ENCODE results near the gene ANKRD16.
A peak's percentile ranks its signal among the peaks of the same experiment; 100 is the strongest.
"Not testable (repeated sequence)": the region's sequence is repeated elsewhere in the genome, so short reads cannot be mapped to it uniquely, and the experiment has no call there.

ANKRD16 gene

DNA sequence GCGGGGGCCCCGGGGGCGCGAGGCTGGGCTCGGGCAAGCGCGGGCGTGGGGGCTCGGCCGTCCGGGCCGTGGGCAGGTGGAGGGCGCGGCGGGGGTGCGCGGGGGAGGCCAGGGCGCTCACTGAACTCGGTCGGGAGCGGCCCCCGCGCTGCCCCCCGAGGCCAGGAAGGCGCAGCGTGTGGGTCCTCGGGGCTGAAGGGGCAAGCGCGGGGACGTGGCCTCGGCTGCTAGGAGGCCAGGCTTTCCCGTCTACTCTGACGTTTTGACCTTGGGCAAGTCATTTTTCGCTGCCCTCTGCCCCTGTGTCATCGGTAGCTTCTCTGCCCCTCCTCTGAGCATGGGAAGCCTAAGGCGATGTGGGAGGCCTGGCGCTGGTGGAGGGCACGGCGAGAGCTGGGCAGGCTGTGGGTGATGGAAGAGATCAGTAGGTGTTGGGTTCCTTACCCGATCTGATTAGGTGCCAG lies 791 bp upstream of the ANKRD16 start:
- TF ChIP-seq, protein P1, sequence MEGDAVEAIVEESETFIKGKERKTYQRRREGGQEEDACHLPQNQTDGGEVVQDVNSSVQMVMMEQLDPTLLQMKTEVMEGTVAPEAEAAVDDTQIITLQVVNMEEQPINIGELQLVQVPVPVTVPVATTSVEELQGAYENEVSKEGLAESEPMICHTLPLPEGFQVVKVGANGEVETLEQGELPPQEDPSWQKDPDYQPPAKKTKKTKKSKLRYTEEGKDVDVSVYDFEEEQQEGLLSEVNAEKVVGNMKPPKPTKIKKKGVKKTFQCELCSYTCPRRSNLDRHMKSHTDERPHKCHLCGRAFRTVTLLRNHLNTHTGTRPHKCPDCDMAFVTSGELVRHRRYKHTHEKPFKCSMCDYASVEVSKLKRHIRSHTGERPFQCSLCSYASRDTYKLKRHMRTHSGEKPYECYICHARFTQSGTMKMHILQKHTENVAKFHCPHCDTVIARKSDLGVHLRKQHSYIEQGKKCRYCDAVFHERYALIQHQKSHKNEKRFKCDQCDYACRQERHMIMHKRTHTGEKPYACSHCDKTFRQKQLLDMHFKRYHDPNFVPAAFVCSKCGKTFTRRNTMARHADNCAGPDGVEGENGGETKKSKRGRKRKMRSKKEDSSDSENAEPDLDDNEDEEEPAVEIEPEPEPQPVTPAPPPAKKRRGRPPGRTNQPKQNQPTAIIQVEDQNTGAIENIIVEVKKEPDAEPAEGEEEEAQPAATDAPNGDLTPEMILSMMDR (IDR thresholded peaks at IDR 0.05; ENCODE audit: extremely low read depth, missing control alignments), result no peak
- no peak for DNase-seq (ENCODE audit: low spot score)

DNA sequence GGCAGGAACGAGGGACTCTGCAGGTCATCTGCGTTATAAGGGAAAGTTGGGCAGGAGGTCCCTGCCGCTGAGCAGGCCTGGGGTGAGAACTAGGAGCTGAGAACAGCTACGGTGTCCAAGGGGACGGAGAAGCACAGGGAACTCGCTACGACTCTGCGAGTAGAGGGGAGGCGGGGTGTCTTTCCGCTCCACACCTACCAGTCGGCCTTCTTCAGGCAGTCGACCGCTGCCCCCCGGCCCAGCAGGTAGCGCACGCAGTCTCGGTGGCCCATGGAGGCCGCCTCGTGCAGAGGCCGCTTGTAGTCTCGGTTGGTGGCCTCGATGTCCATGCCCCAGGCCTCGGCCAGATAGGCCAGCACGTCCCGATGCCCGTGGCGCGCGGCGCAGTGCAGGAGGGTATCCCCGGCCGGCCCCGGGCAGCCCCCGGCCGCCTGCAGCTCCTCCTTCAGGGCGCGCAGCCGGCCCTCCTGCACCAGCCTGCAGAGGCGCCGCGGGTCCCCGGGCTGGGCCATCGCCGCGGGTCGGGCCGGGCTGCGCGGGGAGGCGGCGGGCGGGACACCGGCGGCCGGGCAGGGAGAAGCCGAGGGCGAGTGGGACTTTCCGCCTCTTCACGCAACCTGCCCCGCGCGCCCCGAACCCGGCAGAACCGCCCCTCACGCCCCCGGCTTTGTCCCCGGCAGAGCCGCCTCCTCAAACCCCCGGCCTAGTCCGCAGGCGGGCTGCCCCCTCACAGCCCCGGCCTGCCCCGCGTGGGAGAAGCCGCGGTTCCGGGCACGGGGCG lies 660 bp downstream of the ANKRD16 start:
- peak; percentile 64 for DNase-seq (ENCODE audit: low spot score)
- TF ChIP-seq, protein P1 (IDR thresholded peaks at IDR 0.05; ENCODE audit: extremely low read depth, missing control alignments), result no peak

DNA sequence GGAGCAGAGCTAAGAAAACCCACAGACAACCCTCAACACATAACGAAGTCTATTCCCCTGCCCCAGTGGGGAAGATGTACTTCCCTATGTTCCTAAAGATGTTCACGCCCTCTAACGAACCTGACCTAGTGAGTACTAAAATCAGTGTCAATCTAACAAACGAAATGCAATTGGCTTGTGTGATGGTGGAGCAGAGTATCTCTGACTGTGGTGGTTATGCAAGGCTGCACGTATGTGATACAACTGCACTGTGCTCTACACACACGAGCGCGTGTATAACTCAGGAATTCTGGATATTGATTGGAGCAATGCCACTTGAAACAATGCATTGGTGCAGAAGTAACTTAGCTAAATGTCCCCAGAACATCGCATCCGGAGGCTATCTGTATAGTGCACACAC lies 1.3 kb downstream of the ANKRD16 start:
- TF ChIP-seq, protein P1 (IDR thresholded peaks at IDR 0.05; ENCODE audit: extremely low read depth, missing control alignments), result no peak
- no peak for DNase-seq (ENCODE audit: low spot score)

DNA sequence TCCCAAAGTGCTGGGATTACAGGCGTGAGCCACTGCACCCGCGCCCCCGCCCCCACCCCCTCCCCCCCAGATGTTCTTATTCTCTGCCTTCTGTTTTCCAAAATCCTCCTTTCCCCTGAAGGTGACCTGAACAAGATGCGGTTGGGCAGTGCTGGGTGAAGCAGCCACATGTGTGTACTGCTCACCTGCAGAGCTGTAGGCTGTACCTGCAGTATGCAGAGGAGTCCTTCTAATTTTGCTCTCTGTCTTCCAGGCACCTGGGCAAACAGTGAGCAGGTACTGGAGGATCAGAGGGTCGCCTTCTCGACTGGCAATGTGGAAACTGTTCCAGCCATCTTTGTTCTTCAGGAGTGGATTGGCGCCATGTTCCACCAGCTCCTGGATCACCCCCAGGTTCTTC lies 2.1 kb downstream of the ANKRD16 start:
- DNase-seq (ENCODE audit: low spot score), result no peak
- TF ChIP-seq, protein P1 (IDR thresholded peaks at IDR 0.05; ENCODE audit: extremely low read depth, missing control alignments), result no peak

DNA sequence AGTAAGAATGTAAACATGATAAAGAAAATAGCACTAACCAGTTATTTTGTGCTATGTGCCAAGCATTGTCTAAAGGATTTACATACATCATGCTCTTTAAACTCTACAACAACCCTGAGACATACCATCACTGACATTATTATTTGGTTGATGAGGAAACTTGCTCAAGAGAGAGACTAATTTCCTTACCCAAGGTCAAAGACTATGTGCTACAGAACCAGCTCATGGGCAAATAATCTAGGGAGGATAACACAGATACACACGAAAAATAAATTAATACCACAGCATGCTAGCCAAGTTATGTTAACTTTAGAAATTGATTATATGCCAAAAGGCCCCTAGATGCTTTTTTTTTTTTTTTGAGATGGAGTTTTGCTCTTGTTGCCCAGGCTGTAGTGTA lies 2.7 kb downstream of the ANKRD16 start:
- TF ChIP-seq, protein P1 (IDR thresholded peaks at IDR 0.05; ENCODE audit: extremely low read depth, missing control alignments), result no peak
- no peak for DNase-seq (ENCODE audit: low spot score)

DNA sequence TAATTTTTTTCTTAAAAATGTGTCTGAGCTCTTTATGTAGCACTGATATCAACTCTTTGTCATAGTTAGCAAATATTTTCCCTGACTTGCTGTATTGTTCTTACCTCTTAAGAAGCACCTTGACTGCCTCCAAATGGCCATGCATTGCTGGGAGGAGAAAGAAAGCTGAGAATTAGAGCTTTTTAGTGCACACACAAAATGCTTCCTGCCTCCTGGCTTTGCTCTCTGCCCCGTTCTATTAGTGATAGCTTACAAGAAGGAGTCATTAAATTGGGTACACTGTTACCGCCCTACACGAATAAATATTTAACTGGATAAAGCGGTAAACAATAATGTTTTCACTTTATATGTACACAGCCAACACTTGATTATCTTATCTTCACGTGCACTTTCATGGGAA lies 4.1 kb downstream of the ANKRD16 start:
- TF ChIP-seq, protein P1 (IDR thresholded peaks at IDR 0.05; ENCODE audit: extremely low read depth, missing control alignments), result no peak
- no peak for DNase-seq (ENCODE audit: low spot score)

DNA sequence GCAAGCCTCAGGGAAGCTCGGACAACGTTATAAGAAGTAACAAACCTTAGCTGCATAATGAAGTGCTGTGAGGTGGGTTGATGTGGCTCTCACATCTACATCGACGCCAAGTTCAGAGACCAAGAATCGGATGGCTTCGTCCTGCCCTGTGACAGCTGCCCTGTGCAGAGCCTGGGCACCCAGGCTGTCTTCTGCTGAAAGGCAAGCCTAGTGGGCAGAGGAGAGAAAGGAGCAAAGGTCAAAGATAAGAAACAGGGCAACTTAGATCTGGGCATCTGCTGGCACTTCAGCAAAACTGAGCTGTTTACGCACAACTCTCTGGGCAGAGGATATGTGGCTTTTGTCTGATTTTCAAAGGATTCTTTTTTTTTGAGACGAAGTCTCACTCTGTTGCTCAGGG lies 6.7 kb downstream of the ANKRD16 start:
- TF ChIP-seq, protein P1 (IDR thresholded peaks at IDR 0.05; ENCODE audit: extremely low read depth, missing control alignments), result no peak
- DNase-seq (ENCODE audit: low spot score), result no peak

DNA sequence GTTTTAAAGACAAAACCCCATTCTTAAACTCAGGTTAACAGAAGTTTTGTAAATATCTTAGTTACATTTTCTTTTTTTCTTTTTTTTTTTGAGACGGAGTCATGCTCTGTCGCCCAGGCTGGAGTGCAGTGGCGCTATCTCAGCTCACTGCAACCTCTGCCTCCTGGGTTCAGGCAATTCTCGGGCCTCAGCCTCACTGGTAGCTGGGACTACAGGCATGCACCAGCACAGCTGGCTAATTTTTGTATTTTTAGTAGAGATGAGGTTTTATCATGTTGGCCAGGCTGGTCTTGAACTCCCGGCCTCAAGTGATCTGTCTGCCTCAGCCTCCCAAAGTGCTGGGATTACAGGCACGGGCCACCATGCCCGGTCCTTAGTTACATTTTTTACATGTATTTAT lies 12.7 kb downstream of the ANKRD16 start:
- DNase-seq (ENCODE audit: low spot score), result not testable (repeated sequence)

All from GM20000 (cell line).